Measurements from ENCODE around the gene KCNA10. TPM values are rescaled to one million over a fixed set of nuclear protein-coding genes. Genes with fewer than 3 reads are reported as not detected.

Gene KCNA10
- total RNA-seq, 1 donor from 2014 or later, result not detected

- Histone ChIP-seq H3K27me3 (ENCODE audit: insufficient read depth, low read length) (peaks cover 16% of the 10 kb centered on the region), H3K9me3 (ENCODE audit: insufficient read depth, low read depth, low read length) (no peaks in the 10 kb centered on the region), H2AFZ (ENCODE audit: low read depth, low read length) (no peak overlapping the region), H3K4me2 (ENCODE audit: low read length) (no peak overlapping the region), H3K79me2 (ENCODE audit: insufficient read depth, low read length) (no peaks in the 10 kb centered on the region), H4K20me1 (ENCODE audit: insufficient read depth, low read length) (no peaks in the 10 kb centered on the region), H3K36me3 (ENCODE audit: insufficient read depth, low read length) (no peaks in the 10 kb centered on the region), H3K27ac (ENCODE audit: low read depth, low read length) (no peak overlapping the region), H3K4me1 (ENCODE audit: insufficient read depth, low read length) (no peaks in the 10 kb centered on the region), H3K9ac (ENCODE audit: low read length) (no peak overlapping the region), H3K4me3 (ENCODE audit: insufficient read depth, low read depth, low read length) (no peak overlapping the region)
- FAIRE-seq, result no peak
- no peak for DNase-seq (ENCODE audit: low read depth)
- Mint-ChIP-seq H3K9me3 (ENCODE audit: unreplicated experiment) (no peaks in the 10 kb centered on the region), H3K4me3 (ENCODE audit: unreplicated experiment) (no peak overlapping the region), H3K36me3 (ENCODE audit: low read depth, unreplicated experiment) (no peaks in the 10 kb centered on the region), H3K27ac (ENCODE audit: unreplicated experiment) (no peak overlapping the region), H3K4me1 (ENCODE audit: low read depth, unreplicated experiment) (no peaks in the 10 kb centered on the region), H3K27me3 (ENCODE audit: low read depth, unreplicated experiment) (peaks cover 57% of the 10 kb centered on the region)
- TF ChIP-seq EZH2 (IDR thresholded peaks at IDR 0.05; ENCODE audit: insufficient read depth, low read length) (no peak), CTCF (IDR thresholded peaks at IDR 0.05; ENCODE audit: insufficient read depth, low read depth, low read length) (no peak)
Measured at GRCh38 chr1:110485725-110486124, 33.2 kb downstream of the KCNA10 start.

GRCh38 chr1:110484801-110485200 is 34.2 kb downstream of the KCNA10 start:
- no peak for FAIRE-seq

More at GRCh38 chr1:110484801-110485200, 34.2 kb downstream of the KCNA10 start:
- Histone ChIP-seq H3K9ac (ENCODE audit: low read length) (no peak overlapping the region), H3K4me2 (ENCODE audit: low read length) (no peak overlapping the region), H3K27ac (ENCODE audit: low read depth, low read length) (no peak overlapping the region), H3K79me2 (ENCODE audit: insufficient read depth, low read length) (no peaks in the 10 kb centered on the region), H3K4me1 (ENCODE audit: insufficient read depth, low read length) (no peaks in the 10 kb centered on the region), H3K9me3 (ENCODE audit: insufficient read depth, low read depth, low read length) (no peaks in the 10 kb centered on the region), H2AFZ (ENCODE audit: low read depth, low read length) (no peak overlapping the region), H3K36me3 (ENCODE audit: insufficient read depth, low read length) (no peaks in the 10 kb centered on the region), H3K27me3 (ENCODE audit: insufficient read depth, low read length) (peaks cover 16% of the 10 kb centered on the region), H4K20me1 (ENCODE audit: insufficient read depth, low read length) (no peaks in the 10 kb centered on the region), H3K4me3 (ENCODE audit: insufficient read depth, low read depth, low read length) (no peak overlapping the region)
- DNase-seq (ENCODE audit: low read depth), result no peak
- Mint-ChIP-seq H3K4me3 (ENCODE audit: unreplicated experiment) (no peak overlapping the region), H3K27me3 (ENCODE audit: low read depth, unreplicated experiment) (peaks cover 59% of the 10 kb centered on the region), H3K27ac (ENCODE audit: unreplicated experiment) (no peak overlapping the region), H3K9me3 (ENCODE audit: unreplicated experiment) (no peaks in the 10 kb centered on the region), H3K4me1 (ENCODE audit: low read depth, unreplicated experiment) (no peaks in the 10 kb centered on the region), H3K36me3 (ENCODE audit: low read depth, unreplicated experiment) (no peaks in the 10 kb centered on the region)
- TF ChIP-seq CTCF (IDR thresholded peaks at IDR 0.05; ENCODE audit: insufficient read depth, low read depth, low read length) (no peak), EZH2 (IDR thresholded peaks at IDR 0.05; ENCODE audit: insufficient read depth, low read length) (no peak)

Data from astrocyte (in vitro differentiated cells and primary cell).